LoVo (cell line): ENCODE measurements around the gene SF3B6.

Source experiments
- DNase-seq: peaks from one replicate; pipeline ENCODE4 v3.0.0-alpha.2; 2016; ENCODE audit warnings: low spot score

The SF3B6 gene

DNA sequence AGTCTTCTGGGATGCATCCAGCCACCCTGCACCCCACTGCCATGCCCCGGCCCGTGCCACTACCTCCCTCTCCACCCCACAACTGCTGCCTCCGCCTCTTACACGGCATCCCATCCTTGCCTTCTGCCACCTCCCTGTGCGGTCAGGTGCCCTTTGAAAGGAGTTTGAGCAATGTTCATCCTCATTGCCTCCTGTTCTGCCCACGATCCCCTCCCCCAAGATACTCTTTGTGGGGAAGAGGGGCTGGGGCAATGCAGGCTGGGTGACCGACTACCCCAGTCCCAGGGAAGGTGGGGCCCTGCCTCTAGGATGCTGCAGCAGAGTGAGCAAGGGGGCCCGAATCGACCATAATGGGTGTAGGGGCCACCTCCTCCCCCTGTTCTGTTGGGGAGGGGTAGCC is 57.9 kb downstream of the SF3B6 start:
- no peak for DNase-seq

DNA sequence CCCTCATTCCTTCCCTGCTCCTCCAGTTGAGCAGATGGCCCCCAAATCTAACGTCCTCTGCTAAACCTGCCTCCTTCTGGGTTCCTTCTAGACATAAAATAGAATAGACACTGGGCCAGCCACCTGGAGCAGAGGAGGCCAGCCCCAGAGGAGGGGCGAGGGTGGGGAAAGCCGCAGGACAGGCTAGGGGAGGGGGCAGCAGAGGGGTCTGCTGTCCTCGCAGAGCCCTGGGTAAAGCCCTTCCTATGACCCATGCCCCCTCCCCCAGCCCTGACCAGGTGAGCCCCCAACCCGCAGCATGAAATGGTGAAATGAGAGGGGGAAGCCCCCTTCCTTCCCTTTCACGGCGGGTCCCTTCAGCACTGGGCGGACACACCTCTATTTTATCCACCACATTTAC is 58.4 kb downstream of the SF3B6 start:
- no peak for DNase-seq
